GM08714 (cell line): Measurements from ENCODE around the gene OSBPL9.
"Not testable (repeated sequence)": the region's sequence is repeated elsewhere in the genome, so short reads cannot be mapped to it uniquely, and the experiment has no call there.

Experiments used
- H3K4me3 ChIP-seq: fragments of 200-500 bp; sonication (Bioruptor generic); 2 replicates; pipeline ENCODE4 v1.5.1; 2014; ENCODE audit warnings: mild to moderate bottlenecking, low read length, inconsistent platforms
- ZNF274 ChIP-seq: IDR thresholded peaks from 2 replicates; pipeline ENCODE4 v1.6.1; 2012; ENCODE audit warnings: mild to moderate bottlenecking, low read depth, low read length

OSBPL9 gene

DNA sequence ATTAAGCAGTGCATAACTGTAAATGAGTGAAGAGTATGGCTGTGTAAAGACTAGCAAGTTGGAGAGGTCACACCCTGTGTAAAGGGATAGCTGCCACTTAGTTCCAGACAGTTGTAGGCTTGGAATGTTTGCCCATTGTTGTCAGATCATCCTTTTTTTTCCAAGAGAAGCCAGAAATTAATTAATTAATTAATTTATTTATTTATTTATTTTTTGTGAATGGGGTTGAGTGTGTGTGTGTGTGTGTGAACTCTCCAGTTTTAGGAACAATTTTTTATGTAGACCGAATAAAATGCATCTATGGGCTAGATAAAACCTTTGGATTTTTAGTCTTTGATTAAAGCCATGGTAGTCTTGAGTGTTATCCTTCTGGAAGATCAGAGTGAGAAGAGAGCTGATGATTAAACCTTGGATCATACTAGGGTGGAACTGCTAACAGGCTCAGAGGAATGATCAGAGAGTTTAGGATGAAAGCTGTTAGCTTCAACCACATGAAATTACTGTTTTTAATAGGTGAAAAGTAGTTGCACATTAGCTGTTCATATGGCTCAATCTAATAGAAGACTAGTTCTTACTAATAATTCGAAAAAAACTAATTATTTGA is 58.4 kb downstream of the OSBPL9 start:
- TF ChIP-seq ZNF274: no peak
- no peak overlapping the region for H3K4me3 ChIP-seq

DNA sequence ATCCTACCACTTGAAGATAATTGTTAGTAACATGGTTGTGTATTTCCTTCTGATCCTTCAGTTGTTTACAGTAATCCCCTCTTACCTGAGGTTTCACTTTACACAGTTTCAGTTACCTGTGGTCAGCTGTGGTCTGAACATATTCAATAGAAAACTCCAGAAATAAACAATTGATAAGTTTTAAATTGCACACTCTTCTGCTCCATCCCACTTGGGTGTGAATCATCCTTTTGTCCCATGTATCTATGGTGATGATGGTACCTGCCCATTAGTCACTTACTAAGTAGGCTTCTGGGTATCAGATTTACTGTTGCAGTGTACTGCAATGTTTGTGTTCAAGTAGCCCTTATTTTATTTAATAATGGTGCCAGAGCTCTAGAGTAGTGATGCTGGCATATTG is 62.5 kb downstream of the OSBPL9 start:
- TF ChIP-seq ZNF274: no peak

DNA sequence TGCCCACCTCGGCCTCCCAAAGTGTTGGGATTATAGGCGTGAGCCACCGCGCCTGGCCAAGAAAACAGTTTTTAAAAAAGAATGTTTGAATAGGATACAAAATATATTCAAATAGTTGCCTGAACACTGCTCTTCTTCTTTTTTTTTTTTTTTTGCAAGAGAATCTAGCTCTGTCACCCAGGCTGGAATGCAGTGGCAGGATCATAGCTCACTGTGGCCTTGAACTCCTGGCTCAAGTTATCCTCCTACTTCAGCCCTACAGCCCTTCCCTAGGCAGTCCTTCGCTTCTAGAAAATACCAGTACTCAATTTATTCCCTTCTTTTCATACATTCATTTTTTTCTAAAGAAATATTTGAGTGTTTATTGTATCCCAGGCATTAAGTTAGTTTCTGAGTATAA is 67.9 kb downstream of the OSBPL9 start:
- H3K4me3 ChIP-seq: no peak overlapping the region
- no peak for TF ChIP-seq ZNF274

More for the DNA sequence above, 62.5 kb downstream of the OSBPL9 start:
- H3K4me3 ChIP-seq: no peak overlapping the region

DNA sequence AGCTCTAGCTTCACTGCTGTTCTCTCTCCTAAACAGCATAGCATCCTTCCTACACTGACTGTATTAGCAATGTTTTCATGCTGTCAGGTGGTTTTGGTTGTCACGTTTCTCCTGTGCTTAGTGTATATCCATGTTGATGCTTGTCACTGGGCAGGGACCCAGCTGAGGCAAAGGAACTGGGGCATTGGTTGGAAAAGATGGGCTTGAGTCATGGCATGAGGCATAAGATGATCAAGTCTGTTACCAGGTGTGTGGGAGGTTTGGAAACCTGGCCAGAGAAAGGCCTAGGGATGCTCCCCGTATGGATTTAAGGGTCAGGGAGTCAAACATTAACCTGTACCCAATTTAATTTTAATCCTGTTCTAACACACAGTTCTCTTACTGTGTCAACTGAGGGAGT is 69.6 kb downstream of the OSBPL9 start:
- H3K4me3 ChIP-seq: no peak overlapping the region
- no peak for TF ChIP-seq ZNF274

DNA sequence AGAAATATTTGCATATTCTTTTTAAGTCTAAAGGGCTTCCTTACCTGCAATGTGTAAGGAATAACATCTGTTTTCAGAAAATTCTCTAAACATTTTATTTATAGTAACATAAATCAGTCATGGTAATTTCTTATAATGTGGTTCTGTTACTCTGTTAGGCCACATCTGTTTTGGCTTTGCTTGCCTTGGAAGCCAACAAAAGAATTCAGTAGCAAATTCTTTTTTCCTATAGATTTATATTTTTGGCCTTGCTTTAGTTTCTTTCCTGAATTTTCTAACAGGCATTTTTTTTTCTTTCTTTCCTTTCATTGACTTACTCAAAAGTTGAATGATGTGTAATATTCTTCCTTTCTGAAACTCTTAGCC is 72.2 kb downstream of the OSBPL9 start:
- H3K4me3 ChIP-seq: no peak overlapping the region
- no peak for TF ChIP-seq ZNF274

DNA sequence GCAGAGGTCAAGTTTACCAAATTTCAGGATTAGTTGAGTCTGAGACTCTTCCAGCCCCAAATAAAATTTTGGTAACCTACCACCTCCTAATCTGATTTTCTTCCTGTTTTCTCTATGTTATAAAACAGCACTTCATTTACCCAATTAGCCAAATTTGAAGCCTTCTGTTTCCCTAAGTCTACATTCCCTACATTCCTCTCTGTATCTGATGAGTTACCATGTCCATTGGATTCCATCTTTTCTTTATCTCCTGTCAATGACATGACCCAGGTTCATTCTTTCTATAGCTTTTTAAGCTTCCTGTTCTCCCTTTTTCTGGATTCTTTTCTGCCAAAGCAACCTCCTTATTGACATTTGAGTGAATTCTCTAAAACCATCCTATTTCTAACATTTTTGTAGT is 72.8 kb downstream of the OSBPL9 start:
- no peak for TF ChIP-seq ZNF274
- H3K4me3 ChIP-seq: no peak overlapping the region

DNA sequence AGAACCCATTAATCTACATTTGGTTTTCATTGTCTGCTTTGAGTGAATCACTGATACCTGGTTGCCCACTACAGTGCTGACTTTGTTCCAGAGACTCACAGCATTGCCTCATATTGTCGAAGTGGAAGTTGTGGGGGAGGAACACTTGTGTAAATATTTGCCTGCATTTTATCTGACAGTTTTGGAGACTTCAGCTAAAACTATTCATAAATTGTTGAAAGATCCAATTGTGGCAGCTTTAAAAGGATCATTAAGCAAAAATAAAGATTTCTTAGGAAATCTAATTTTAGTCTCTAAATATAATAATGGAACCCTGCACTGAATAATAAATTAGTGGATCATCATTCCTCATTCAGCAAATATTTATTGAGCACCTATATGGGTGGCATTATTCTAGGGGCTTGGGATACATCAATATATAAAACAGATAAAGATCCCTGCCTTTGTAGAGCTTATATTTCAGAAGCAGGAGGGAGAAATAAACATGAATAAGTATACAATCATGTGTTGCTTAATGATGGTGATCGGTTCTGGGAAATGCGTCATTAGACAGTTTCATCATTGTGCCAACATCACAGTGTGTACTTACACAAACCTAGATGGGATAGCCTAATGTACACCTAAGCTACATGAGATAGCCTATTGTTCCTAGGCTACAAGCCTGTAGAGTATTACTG is 73.5 kb downstream of the OSBPL9 start:
- no peak overlapping the region for H3K4me3 ChIP-seq
- TF ChIP-seq ZNF274: no peak

DNA sequence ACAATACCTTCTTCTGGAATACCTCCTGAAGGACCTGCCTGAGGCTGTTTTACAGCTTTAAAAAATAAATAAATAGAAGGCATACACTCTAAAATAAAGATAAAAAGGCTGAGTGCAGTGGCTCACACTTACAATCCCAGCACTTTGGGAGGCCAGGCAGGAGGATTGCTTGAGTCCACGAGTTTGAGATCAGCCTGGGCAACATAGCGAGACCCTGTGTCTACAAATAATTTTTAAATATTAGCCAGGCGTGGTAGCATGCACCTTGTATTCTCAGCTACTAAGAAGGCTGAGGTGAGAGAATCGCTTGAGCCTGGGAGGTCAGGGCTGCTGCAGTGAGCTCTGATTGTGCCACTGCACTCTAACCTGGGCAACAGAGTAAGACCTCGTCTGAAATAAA is 75.0 kb downstream of the OSBPL9 start:
- no peak for TF ChIP-seq ZNF274
- no peak overlapping the region for H3K4me3 ChIP-seq

DNA sequence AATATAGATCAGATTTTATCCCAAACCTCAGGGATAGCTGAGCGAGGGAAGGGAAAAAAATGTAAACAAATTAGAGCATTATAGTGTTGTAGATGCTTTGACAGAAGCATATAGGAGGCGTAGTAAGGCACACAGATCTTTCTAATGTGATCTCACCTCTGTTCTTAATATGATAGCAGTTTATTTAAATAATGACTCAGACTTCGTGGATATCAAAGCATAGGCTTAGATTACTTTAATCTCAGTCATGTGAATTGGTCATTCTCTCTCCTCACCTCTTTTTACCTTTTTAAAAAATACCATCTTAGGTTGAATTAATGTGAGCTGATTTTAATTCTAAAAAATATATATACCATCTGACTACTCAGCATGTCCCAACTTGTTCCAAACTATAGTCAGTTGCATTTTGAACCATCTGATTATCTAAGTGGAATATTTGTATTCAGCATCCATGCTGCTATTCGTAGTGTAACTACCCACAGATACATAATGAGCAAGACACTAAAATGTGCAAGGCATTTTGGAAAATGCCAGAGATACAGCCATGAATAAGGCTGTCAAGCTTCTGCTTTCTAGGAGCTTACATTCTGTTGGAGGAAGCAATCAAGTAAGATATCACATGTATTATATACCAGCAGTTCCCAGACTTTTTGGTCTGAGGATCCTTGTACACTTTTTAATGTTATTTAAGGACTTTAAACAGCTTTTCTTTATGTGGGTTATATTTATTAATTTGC is 76.7 kb downstream of the OSBPL9 start:
- no peak for TF ChIP-seq ZNF274
- H3K4me3 ChIP-seq: no peak overlapping the region

DNA sequence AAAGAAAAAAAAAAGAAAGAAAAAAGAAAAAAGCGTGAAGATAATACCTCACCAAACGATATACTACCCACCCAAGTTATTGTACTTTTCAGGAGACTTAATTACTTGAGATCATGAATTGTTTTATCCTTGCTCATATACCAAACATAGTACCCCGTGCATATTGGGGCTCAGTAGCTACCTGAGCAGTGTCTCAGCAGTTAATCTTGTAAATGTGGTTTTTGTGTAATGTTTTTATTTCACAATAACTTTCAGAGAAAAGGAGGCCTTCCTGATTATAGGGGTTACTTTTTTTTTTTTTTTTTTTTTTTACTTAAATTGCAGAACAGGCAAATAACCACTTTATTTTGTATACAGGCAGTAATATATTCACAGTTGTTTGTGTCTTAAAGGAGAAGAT is 80.3 kb downstream of the OSBPL9 start:
- no peak for TF ChIP-seq ZNF274
- H3K4me3 ChIP-seq: no peak overlapping the region

DNA sequence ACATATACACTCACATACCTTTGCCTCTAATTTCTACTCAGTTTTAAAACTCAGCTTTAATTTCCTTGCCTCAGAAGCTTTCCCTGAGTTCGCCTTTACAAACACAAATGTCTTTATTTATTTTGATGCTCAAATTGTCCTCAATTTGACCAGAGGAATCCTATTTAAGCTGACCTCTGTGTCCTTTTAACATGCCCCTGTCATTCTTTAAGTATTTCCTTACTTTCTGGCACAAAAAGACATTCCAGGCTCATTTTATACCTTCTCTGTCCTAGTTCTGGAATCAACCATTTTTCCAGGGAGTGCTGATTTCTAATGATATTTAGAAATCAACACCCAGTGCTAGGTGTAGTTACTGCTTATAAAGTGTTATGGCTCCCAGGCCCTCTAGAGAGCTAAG is 82.5 kb downstream of the OSBPL9 start:
- no peak overlapping the region for H3K4me3 ChIP-seq
- TF ChIP-seq ZNF274: no peak

DNA sequence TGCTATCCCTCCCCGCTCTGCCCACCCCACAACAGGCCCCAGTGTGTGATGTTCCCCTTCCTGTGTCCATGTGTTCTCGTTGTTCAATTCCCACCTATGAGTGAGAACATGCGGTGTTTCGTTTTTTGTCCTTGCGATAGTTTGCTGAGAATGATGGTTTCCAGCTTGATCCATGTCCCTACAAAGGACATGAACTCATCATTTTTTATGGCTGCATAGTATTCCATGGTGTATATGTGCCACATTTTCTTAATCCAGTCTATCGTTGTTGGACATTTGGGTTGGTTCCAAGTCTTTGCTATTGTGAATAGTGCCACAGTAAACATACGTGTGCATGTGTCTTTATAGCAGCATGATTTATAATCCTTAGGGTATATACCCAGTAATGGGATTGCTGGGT is 84.9 kb downstream of the OSBPL9 start:
- not testable (repeated sequence) for H3K4me3 ChIP-seq

DNA sequence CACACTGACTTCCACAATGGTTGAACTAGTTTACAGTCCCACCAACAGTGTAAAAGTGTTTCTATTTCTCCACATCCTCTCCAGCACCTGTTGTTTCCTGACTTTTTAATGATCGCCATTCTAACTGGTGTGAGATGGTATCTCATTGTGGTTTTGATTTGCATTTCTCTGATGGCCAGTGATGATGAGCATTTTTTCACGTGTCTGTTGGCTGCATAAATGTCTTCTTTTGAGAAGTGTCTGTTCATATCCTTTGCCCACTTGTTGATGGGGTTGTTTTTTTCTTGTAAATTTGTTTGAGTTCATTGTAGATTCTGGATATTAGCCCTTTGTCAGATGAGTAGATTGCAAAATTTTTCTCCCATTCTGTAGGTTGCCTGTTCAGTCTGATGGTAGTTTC is 85.3 kb downstream of the OSBPL9 start:
- not testable (repeated sequence) for H3K4me3 ChIP-seq

DNA sequence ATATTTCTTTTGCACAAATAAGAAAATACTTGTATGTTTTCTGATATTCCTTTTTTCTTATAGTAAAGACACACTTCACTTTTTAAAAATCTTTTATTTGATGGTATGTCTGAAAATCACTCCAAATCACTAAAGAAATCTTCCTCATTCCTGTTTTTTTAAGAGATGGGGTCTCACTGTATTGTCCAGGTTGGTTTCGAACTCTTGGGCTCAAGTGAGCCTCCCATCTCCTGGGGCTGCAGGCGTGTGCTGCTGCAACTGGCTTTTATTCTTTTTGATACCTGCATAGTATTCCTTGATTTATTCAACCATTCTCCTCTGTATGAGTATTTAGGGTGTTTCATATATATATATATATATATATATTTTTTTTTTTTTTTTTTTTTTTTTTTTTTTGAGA is 88.1 kb downstream of the OSBPL9 start:
- TF ChIP-seq ZNF274: no peak
- no peak overlapping the region for H3K4me3 ChIP-seq

DNA sequence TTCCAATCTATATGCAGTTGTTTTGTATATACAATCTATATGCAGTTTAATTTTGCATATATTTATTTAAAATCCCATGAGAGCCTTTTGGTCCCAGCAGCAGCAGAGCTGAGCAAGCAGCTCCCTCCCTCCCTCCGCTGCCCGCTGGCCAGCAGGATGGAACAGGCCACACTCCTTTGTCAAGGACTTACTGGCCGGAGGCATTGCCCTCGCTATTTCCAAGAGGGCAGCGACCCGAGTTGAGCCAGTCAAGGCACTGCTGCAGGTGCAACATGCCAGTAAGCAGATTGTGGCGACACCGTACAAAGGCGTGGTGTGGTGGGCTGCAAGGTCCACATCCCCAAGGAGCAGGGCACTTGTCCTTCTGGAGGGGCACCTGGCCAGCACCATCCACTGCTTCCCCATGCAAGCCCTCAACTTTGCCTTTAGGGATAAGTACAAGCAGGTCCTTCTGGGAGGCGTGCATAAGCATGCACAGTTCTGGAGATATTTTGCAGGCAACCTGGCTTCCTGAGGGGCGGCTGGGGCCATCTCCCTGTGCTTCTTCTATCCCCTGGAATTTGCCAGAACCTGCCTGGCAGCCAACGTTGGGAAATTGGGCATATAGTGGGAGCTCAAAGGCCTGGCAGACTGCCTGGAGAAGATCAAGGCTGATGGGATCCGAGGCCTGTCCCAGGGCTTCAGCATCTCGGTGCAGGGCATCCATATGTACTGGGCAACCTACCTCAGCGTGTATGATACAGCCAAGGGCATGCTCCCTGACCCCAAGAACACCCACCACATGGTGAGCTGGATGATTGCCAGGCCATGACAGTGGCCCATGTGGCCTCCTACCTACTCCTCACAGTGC is 92.2 kb downstream of the OSBPL9 start:
- no peak for TF ChIP-seq ZNF274
- no peak overlapping the region for H3K4me3 ChIP-seq

DNA sequence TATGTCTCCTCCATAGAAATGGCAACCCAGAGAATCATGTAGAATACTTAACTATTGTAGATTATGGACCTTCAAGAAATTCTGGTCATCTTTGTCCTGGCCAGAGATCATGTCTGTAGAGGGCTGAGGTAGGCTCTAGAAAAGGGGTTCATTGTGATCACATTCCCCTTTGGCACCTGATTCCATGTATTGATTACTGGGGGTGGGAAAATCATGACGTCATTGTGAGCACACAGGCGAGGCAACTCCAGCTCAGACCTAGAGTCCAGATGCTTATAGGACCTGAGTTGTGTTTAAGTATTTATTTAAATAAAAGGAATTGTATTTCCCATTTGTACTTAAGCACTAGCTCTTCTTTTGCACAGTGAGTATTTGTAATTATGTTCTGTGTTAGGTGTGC is 93.1 kb downstream of the OSBPL9 start:
- TF ChIP-seq ZNF274: no peak
- no peak overlapping the region for H3K4me3 ChIP-seq
